Activated T-cell treated with anti-CD3 and anti-CD28 coated beads for 24 hours (primary cell): Measurements from ENCODE around the gene DEPP1.

Experiments used
- DNase-seq: peaks from one replicate; pipeline ENCODE4 v3.0.0-alpha.2; 2020; ENCODE audit warnings: low read depth

Gene DEPP1

GRCh38 chr10:44933451-44934321 lies 44.9 kb downstream of the DEPP1 start:
- no peak for DNase-seq

DNA sequence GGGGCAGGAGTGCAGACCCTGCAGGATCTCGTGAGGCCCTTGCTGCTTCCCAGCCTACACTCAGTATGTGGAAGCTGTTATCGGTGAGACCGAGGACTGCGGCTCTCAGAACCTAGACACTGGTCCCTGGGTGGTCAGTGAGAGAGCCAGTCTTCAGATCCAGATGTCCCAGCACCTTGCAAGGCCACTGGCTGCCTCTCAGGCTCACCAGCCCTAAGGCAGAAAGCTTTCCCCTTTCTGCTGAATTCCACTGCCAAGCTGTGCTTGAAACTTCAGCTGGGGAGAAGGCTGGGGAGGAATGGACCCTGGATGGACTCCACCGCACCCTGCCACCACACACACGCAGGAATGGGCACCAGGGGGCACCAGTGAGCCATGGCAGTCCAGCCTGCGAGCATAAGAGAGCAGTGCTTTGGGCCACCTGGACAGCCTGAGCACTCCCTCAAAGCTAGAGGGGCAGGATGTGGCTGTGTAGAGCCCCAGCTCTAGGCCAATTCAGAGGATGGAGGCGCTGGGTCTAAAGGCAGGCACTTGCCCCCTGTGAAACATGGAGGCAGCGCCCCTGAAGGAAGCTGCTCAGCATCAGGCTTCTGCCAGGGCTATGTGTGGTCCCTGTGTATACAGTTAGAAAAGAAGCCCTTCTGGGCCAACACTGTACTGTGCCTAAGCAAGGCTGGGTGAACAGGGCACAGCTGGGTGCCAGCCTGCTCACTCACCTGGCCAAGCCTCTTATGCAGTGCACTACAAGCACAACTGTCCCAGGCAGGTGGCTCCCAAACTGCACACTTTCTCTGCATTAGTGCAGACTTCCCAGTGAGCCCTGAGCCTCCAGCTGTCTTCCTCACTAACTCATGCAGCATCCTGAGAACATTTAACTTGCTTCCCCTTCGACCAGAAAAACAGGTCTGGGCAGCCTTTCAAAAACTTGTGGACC lies 45.8 kb downstream of the DEPP1 start:
- DNase-seq, result peak; percentile 65

DNA sequence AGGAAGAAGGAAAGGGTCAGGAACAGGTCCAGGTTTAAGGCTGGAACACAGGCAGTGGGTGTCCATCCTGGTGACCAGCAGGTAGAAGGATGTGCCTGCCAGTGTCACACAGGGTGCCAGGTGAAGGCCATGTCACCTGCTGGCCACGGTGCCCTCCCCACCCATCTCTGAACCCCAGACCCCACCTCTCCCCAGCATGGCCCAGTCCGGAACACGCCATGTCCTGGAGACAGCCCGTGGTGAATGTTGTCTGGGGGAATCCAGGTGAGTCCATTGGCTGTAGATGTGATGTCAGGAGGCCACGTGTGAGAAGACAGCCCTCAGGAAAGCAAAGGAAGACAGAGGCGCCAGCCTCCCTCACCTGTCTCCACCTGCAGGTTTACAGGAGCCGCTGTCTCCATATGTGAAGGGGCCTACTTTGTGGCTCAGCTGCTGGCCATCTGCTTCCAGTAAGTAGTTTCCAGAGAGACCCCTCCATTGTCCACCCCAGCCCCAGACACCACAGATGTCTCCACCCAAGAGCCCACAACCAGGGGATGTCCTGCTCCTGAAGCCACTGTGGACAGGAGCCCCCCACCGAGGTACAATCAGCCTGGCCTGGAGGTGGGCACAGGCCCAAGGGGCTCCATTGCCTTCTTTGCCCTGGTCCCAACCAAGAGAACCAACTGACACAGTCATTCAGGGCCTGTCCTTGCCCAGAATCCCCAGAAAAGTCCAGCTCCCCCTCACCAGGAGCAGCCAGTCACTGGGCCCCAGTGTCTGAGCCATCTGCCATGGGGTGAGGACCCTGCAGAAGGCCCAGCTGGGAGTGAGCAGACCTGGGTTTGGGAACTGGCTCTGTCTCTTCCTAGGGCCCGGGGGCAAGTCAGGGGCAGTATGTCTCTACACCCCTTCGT lies 46.7 kb downstream of the DEPP1 start:
- DNase-seq, result no peak

- DNase-seq, result no peak
Observed at GRCh38 chr10:44930904-44931620, 47.5 kb downstream of the DEPP1 start.

DNA sequence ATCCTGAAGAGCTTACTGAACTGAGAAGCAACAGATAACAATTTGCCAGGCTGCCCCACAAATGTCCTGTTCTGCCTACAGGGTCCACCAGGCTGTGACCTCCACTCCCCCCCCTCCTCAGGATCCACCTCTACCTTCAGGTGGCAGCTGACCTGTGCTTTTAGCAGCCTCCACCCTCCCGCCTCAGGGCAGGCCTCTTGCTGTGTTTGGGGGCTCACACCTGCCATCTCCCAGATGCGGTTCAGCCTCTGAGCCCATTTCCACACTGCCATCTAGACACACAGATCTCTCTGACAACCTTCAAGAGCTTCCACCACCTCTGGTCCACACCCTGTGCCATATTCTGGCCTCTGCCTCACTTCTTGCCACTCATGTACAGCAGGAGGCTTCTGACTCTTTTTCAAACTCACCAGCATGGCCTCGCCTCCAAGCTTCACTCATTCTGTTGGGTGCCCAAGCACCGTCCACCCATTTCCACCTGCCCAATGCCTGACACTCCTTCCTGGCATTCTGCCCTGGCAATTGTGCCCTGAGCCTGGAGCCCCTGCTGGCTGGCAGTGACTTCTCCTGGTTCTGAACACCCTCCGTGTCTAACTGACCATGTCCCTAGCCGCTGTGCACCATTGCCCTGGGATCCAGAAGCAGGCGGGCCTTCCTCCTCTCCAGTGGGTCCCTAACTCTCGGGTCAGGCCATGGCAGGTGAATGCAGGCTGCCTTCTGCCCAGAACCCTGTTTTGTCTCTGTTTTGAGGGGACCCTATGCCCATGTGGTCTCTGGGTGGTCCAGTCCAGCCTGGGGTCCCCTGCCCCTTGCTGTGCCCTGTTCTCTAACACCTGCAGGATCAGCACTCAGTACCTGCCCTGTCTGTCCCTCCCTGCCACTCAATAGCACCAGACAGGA lies 49.0 kb downstream of the DEPP1 start:
- DNase-seq, result no peak

DNA sequence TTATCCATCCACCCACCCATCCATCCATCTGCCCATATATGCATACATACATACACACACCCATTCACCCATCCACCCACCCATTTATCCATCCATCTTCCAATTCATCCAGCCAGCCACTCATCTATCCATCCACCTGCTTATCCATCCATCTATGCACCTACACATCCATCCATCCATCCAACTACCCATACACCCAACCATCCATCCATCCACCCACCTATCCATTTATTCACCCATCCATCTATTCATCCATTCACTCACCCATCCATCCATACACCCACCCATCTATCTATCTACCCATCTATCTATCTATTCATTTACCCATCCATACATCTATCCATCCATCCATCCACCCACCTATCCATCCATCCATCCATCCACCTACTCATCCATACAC lies 50.1 kb downstream of the DEPP1 start:
- DNase-seq, result no peak

GRCh38 chr10:44927352-44927751 lies 51.3 kb downstream of the DEPP1 start:
- no peak for DNase-seq

GRCh38 chr10:44926751-44927351 lies 51.8 kb downstream of the DEPP1 start:
- DNase-seq, result no peak
